Stimulated activated CD8-positive, alpha-beta memory T cell treated with anti-CD3 and anti-CD28 coated beads, Interleukin-7, amount 100 ng/mL, for 4 hours (primary cell): Measurements from ENCODE around the gene CDH24.

Experiments
- DNase-seq, 2 donors: peaks; one replicate each; pipeline ENCODE4 v3.0.0-alpha.2; 2020; ENCODE audit warnings: low read depth in 2 of 2

CDH24 gene

DNA sequence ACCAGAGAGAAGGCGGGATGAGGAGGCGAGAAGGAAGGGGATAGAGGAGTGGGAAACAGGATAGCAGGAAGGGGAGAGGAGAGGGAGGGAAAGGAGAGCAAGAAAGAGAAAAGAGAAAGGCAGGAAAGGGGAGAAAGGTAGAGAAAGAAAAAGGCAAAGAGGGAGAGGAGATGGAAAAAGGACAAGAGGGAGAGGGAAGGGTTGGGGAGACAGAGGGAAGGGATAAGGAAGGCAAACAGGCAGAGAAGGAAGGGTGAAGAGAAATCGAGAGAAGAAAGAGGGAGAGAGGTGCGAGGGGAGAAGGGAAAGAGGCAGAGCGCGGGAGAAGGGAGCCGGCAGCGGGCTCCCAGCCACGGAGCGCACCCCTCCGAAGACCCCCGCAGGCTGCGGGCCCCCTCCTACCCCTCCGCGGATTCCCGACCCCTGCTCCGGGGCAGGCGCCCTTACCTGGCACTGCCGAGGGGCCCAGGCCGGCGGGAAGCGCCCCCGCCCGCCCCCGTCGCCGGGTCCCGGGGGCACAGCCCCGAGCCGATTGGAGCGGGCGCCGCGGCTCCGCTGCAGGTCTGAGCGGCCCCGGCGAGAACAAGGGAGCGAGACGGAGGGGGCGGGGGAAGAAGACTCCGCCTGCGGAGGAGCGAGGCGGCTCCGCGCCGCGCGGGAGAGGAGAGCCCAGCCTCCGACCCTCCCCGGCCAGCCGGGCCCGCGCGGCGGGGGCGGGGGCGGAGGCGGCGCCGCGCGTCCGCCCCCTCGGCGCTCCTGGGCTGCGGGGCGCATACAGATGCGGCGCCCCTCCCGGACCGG lies at the start of gene CDH24:
TSS of gene CDH24 (minus strand) at position 565 of the 801 bp plus-strand sequence. CDS start 1,787 bp downstream, outside the sequence.
- peak in 1 of 2 donors; percentile 67 for DNase-seq

DNA sequence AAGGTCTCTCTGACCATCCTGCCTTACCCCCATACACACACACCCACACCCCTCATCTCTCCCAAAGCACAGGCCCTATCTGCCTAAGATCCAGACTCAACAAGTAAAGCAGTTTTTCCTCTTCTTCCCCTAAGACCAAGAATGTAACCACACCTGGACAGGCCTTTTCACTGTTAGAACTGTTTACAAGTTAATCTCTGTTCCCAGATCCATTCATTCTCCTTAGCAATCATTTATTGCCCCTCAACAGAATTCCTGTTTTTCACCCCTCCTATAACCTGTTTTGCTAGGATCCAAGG lies 49.4 kb upstream of the CDH24 start:
- DNase-seq = no peak

- no peak for DNase-seq
Measured at GRCh38 chr14:23105348-23105824, 48.1 kb upstream of the CDH24 start.

- DNase-seq = no peak
Measured at GRCh38 chr14:23104591-23105347, 47.4 kb upstream of the CDH24 start, which contains the start of gene CIROP. Gene CIROP, minus strand, starts transcription at chr14:23104989. Its CDS starts 69 bp downstream, at chr14:23104920.

- no peak for DNase-seq
Measured at GRCh38 chr14:23104070-23104590, 46.8 kb upstream of the CDH24 start.

DNA sequence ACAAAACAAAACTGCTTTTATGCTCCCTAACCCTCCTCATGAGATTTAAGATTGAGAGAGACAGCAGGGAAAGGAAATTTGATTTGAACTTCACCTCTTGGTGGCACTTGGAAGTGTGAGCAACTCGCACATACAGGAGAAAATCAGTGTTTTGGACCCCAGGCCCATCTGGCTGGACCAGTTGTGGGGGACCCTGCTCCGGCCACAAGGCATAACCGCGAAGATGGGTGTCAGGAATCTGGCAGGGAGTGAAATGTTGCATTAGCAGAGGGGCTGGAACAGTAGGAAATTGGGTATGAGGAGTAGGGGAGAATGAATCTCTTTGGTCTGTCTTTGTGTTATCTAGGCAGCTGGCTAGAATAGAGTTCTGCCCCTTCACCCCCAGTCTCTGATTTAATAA lies 46.3 kb upstream of the CDH24 start:
- no peak for DNase-seq

- no peak for DNase-seq
Measured at GRCh38 chr14:23102801-23103200, 45.5 kb upstream of the CDH24 start.

- DNase-seq = no peak
Measured at GRCh38 chr14:23101986-23102625, 44.8 kb upstream of the CDH24 start.

DNA sequence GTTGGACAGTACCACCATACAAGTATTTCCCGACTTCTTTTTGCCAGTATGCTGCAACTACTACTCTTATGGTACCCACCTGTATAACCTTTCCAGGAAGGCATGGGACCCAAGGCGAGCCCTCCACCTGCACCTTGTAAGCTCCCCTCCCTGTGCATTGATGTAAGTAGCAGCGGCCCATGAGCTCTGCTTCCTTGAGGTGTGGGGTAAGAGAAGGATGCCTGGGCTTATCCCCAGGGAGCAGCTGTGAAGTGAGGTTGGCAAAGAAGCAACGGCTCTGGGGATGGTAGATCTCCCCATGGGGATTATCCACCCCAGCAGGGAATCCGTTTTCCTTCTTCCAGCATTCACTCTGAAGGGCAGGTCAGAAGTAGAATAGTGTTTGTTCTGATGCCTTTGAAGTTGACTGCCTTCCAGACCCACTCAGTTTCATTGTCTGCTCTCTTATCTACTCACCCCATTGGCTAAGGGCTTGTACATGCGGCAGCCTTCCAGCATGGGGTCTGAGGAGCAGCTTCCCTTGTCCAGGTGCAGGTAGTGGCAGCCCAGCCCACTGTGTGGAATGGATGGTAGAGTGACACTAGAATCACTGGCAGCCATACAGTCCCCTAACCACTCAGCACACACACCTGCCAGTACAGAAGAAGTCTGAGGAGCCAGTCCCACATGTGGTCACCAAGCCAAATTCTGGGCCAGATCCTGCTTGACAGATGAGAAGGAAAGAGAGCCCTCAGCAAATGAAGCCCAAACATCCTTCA lies 44.1 kb upstream of the CDH24 start:
- DNase-seq = no peak

- DNase-seq = no peak
Measured at GRCh38 chr14:23099212-23099861, 42.0 kb upstream of the CDH24 start.

GRCh38 chr14:23097786-23098185 lies 40.5 kb upstream of the CDH24 start:
- no peak for DNase-seq

- peak; percentile 98 to 99 for DNase-seq
Measured at GRCh38 chr14:23095196-23096108, 38.1 kb upstream of the CDH24 start, which contains the start of gene C14orf119. Gene C14orf119, plus strand, starts transcription at chr14:23095505. Its CDS starts 2,154 bp downstream, at chr14:23097659.

GRCh38 chr14:23094666-23095195 lies 37.4 kb upstream of the CDH24 start, which contains the start of gene ACIN1:
Gene ACIN1, minus strand, starts transcription at chr14:23095136. Its CDS starts 24 bp downstream, at chr14:23095112.
- peak in 1 of 2 donors; percentile 64 for DNase-seq

DNA sequence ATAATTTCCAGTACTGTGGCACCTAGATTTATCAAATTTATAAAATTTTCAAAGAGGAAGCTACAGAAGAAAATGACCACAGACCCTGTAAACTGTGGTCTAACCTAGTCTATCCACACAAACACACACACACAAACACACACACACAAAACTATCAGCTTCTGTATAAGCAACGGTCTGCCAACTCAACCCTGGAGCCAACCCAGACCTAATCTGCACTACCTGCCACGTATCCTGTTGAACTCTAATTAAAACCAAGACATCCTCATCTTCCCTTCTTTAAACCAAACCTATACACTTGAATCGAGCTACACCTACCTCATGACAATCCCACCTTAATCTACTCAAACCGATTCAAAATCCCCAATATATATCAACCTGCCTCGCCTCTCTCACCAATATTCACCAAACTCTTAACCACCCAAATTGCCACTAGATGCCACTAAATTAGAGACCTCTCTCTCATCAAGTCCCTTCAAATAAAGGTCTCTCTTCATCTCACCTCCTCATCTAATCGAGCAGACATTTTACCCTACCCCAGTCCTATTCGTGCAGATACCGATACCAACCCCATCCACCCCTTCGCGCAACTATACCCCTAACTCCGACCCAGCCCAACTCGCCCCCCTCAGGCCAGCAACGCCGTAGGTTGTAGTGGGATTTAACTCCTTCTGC lies 36.8 kb upstream of the CDH24 start:
- peak in 1 of 2 donors; percentile 67 for DNase-seq

DNA sequence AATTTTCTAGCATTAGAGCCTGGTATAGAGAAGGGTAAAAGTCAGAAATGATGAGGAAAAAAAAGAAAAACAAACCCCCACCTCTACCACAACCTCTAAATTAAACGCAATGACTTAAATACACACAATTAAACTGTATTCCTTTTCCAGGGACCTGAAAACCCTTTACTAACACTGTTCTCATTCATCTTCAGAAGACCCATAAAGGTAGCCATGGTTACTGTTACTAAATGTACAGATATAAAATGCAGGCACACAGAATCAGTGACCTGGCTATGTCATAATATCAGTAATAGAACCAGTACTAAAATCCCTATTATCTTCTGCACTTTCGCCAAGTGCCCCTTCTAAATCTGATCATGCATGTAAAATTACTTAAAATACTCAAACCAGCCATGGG lies 36.2 kb upstream of the CDH24 start:
- no peak for DNase-seq

DNA sequence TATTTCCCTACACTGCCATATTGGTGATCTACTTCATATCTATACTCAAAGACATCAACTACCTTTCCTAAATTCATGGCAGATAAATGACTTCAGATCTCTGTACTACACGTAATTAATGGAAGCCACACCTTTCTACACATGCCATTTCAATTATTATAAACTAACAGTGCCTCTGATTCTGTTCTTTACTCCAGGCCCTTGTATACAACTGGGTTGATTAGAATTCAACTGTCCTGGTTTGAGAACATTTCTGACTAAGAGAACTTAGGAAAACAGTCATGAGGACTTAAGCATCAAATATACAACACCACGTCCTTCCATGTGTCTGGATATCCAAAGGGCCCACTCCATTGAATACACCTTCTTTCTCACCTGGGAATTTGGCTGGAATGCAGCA lies 35.8 kb upstream of the CDH24 start:
- DNase-seq = no peak

GRCh38 chr14:23091294-23092225 lies 34.2 kb upstream of the CDH24 start:
- no peak for DNase-seq

DNA sequence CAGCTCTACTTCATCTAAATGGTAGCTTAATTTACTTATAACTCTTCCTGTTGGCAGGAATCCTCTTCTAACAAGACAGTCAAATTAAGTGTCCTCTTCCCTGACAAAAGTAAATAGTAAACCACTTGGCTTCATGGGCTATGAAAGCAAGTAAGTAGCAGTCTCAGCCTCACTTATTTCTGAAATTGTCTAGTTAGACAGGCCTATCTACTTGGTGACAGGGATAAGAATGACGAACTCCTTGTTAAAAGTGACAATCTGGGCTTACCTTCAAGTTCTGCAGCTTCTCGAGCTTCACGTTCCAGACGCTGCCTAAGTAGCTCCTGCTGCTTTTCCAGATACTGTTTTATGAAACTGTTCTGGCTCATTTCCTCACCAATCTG lies 32.9 kb upstream of the CDH24 start:
- no peak for DNase-seq
